Activated gamma-delta T cell treated with Interleukin-2 at 50 U/mL for 16 hours (primary cell): ENCODE measurements around the gene SLX1A.
A peak's percentile ranks its signal among the peaks of the same experiment; 100 is the strongest.
"Not testable (repeated sequence)": the region's sequence is repeated elsewhere in the genome, so short reads cannot be mapped to it uniquely, and the experiment has no call there.

Source experiments
- DNase-seq: peaks from one replicate; pipeline ENCODE4 v3.0.0-alpha.2; 2020

SLX1A gene

DNA sequence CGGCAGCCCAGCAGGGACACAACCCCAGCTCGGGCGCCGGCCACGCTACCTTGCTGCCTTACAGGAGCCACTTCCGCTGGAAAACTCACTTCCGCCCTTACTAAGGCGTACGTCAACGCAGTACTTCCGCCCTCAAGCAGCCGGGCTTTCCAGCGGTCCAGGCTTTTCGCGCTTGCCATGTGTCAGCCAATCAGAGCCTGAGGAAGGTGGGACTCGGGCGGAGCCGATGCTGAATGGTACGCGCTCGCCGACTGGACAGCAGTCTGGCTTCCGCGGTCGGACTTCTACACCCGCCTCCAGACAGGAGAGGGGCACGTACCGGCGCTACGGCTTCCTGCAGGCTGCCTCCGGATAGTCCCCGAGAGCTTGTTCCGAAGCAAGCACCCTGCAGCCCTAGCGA is at the start of gene SLX1A, which contains the start of gene BOLA2B:
Gene SLX1A, plus strand, starts transcription at position 261 of the 400 bp plus-strand sequence. CDS start 210 bp downstream, outside the sequence.
Gene BOLA2B, minus strand, starts transcription at position 52 of the 400 bp plus-strand sequence. CDS start 71 bp downstream, outside the sequence.
- not testable (repeated sequence) for DNase-seq

- DNase-seq, result no peak
Observed at GRCh38 chr16:30144017-30144416, 49.7 kb upstream of the SLX1A start.

DNA sequence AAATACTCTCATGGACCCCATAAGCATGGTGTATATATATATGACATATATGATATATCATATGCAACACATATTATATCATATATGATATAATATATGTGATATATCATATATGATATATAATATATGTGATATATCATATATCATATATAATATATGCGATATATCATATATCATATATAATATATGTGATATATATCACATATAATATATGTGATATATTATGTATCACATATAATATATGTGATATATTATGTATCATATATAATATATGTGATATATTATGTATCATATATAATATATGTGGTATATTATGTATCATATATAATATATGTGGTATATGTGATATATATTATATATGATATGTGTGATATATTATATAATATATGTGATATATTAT is 48.8 kb upstream of the SLX1A start:
- DNase-seq, result no peak

- no peak for DNase-seq
Observed at GRCh38 chr16:30145657-30146056, 48.0 kb upstream of the SLX1A start.

DNA sequence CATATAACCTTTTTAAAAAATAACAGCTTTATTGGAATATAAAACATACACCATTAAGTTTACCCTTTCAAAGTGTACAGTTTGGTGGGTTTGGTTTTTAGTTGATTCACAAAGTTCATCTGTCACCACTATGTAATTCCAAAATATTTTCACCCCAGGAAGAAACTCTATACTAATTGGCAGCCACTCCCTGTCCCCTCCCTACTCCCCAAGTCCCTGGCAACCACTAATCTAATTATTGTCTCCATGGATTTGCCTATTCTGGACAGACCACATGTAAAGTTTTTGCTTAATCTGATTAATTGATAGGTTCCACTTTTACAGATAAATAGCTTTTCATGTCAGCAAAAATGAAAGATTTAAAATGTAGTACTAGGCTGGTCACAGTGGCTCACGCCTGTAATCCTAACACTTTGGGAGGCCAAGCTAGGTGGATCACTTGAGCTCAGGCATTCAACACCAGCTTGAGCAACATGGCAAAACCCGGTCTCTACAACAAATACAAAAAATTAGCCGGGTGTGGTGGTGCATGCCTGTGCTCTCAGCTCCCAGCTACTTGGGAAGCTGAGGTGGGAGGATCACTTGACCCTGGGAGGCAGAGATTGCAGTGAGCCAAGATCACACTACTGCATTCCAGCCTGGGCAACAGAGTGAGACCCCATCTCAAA is 45.7 kb upstream of the SLX1A start:
- DNase-seq, result no peak

DNA sequence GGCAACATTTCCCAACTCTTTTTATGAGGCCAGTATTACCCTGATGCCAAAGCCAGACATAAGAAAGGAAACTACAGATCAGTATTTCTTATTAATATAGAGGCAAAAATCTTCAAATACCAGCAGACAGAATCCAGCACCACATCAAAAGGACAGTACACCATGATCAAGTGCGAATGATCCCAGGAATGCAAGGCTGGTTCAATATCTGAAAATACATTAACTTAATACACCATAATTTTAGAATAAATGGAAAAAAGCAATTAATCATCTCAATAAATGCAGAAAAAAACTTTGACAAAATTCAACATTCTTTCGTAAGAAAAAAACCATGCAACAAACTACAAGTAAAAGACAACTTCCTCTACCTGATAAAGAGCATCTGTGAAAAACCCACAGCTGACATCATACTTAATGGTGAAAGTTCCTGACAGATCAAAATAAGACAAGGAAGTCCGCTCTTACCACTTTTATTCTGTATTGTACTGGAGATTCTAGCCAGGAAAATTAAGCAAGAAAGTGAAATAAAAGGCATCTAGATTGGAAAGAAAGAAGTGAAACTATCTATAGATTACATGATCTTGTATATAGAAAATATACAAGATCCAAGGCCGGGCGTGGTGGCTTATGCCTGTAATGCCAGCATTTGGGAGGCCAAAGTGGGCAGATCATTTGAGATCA is 44.3 kb upstream of the SLX1A start:
- no peak for DNase-seq

DNA sequence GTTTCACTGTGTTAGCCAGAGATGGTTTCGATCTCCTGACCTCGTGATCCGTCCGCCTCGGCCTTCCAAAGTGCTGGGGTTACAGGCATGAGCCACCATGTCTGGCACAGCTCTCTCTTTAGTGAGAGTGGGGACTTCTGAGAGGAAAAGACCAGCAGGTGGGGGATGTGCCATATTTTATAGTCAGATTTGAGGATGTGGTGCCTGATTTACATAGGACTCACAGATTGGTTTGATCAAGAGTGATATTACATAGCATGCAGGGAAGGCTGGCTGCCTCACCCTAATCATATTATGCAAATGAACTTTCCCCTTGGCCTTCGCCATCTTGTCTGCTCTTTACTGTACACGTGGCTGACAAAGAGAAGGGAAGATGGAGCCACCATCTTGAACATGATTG is 42.6 kb upstream of the SLX1A start:
- no peak for DNase-seq

GRCh38 chr16:30152517-30152916 is 41.2 kb upstream of the SLX1A start:
- no peak for DNase-seq

DNA sequence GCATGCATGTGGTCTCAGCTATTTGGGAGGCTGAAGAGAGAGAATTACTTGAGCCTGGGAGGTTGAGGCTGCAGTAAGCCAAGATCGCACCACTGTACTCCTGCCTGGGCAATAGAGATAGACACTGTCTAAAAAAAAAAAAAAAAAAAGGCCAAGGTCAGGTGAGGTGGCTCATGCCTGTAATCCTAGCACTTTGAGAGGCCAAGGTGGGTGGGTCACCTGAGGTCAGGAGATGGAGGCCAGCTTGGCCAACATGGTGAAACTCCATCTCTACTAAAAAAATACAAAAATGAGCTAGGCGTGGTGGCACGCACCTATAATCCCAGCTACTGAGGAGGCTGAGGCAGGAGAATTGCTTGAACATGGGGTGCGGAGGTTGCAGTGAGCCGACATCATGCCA is 38.5 kb upstream of the SLX1A start:
- DNase-seq, result no peak

GRCh38 chr16:30157214-30157613 is 36.5 kb upstream of the SLX1A start:
- DNase-seq, result no peak

- no peak for DNase-seq
Observed at GRCh38 chr16:30163538-30163937, 30.1 kb upstream of the SLX1A start.

GRCh38 chr16:30166202-30166902 is 27.3 kb upstream of the SLX1A start:
- no peak for DNase-seq

DNA sequence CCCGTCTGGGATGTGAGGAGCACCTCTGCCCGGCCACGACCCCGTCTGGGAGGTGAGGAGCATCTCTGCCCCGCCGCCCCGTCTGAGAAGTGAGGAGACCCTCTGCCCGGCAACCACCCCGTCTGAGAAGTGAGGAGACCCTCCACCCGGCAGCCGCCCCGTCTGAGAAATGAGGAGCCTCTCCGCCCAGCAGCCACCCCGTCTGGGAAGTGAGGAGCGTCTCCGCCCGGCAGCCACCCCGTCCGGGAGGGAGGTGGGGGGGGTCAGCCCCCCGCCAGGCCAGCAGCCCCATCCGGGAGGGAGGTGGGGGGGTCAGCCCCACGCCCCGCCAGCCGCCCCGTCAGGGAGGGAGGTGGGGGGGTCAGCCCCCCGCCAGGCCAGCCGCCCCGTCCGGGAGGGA is 24.9 kb upstream of the SLX1A start:
- DNase-seq, result not testable (repeated sequence)

- not testable (repeated sequence) for DNase-seq
Observed at GRCh38 chr16:30169416-30169815, 24.3 kb upstream of the SLX1A start.

DNA sequence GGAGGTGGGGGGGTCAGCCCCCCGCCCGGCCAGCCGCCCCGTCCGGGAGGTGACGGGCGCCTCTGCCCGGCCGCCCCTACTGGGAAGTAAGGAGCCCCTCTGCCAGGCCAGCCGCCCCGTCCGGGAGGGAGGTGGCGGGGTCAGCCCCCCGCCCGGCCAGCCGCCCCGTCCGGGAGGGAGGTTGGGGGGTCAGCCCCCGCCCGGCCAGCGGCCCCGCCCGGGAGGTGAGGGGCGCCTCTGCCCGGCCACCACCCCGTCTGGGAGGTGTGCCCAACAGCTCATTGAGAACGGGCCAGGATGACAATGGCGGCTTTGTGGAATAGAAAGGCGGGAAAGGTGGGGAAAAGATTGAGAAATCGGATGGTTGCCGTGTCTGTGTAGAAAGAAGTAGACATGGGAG is 23.5 kb upstream of the SLX1A start:
- DNase-seq, result not testable (repeated sequence)

- no peak for DNase-seq
Observed at GRCh38 chr16:30173054-30173453, 20.6 kb upstream of the SLX1A start.

DNA sequence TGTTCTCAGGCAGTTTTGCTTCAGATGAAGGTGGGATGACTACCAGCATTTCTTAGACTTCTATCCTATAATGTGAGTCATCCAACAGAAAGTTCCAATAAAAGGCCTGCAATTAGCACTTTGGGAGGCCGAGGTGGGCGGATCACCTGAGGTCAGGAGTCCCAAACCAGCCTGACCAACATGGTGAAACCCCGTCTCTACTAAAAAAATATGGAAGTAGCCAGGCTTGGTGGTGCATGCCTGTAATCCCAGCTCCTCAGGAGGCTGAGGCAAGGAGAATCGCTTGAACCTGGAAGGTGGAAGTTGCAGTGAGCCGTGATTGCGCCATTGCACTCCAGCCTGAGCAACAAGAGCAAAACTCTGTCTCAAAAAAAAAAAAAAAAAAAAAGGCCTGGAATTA is 16.8 kb upstream of the SLX1A start:
- DNase-seq, result not testable (repeated sequence)

DNA sequence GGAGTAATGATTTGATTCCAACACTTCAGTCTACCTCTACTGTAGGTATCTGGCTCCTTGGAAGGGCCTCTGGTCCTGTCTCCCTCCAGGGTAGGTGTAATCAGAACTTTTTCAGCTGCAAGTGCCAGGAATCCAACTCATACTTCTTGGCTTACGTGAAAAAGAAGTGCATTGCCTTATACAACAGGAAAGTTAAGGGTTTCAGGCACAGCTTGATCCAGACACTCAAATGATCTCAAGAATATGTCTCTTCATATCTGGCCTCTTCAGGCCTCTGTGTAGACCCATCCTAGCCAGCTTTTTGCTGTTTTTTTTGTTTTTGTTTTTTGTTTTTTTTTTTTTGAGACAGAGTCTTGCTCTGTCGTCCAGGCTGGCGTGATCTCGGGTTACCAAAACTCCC is 14.5 kb upstream of the SLX1A start:
- no peak for DNase-seq

DNA sequence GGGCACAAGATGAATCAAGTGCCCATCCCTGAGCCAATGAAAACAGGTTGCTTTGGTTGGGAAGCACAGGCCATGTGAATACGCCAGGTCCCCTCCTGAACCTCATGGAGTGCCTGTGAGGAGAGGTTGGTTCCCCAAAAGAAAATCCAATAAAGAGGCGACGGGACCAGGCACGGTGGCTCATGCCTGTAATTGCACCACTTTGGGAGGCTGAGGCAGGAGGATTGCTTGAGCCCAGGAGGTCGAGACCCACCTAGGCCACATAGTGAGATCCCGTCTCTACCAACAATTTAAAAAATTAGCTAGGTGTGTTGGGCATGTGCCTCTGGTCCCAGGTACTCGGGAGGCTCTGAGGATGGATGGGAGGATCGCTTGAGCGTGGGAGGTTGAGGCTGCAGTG is 13.7 kb upstream of the SLX1A start:
- no peak for DNase-seq

GRCh38 chr16:30180741-30181140 is 12.9 kb upstream of the SLX1A start:
- DNase-seq, result no peak

- peak; percentile 83 for DNase-seq
Observed at GRCh38 chr16:30183233-30184095, 10.2 kb upstream of the SLX1A start, which contains the start of gene CORO1A. Gene CORO1A (plus strand): TSS chr16:30183602. CDS start chr16:30185210, 1,608 bp downstream.

- peak; percentile 89 for DNase-seq
Observed at GRCh38 chr16:30184096-30184890, 9.4 kb upstream of the SLX1A start.
